Measurements from ENCODE around the gene BMP4. TPM values are rescaled to one million over a fixed set of nuclear protein-coding genes. Genes with fewer than 3 reads are reported as not detected.

The BMP4 gene
- 1 to 10 TPM; 3.3 to 8.9 (median 4.1) TPM for total RNA-seq
- polyA plus RNA-seq = 1 to 10 TPM; 1.0 to 2.9 (median 2.1) TPM
- long read RNA-seq, donor 1, partial matches to known transcripts = 0 of 4 reads
- long read RNA-seq, donor 1, other reads (novel, unspliced or antisense) = 0 of 4 reads
- long read RNA-seq, donor 2, partial matches to known transcripts = 0 of 2 reads
- long read RNA-seq, donor 2, other reads (novel, unspliced or antisense) = 0 of 2 reads

GRCh38 chr14:53956427-53957201 is at the start of gene BMP4:
Gene BMP4 (minus strand): TSS chr14:53956825. CDS start chr14:53952222, 4,603 bp downstream.
- H3K4me1 ChIP-seq = peaks cover 12 to 57% (median 46%) of the 10 kb centered on the region in 6 donors
- WGBS, 5 donors = 2 to 4% (median 4%) methylated on average over 40 to 45 of the region's 45 CpGs
- no peaks in the 10 kb centered on the region for H3K9me3 ChIP-seq
- intact Hi-C loops (cut with DNase I; ENCODE audit: low total_unique reads) = no loop called here
- peak within 1 kb of the TSS; percentile 30 to 71 (median 46) for H3K4me3 ChIP-seq
- TF ChIP-seq CTCF (IDR thresholded peaks at IDR 0.05 in 8 of 11, conservative IDR thresholded peaks at IDR 0.05 in 3 of 11) = no peak
- peak; percentile 6 to 72 (median 70) for TF ChIP-seq POLR2AphosphoS5 (IDR thresholded peaks at IDR 0.05)
- H3K27me3 ChIP-seq (replicated peaks in 1 of 7) = peaks cover 0 to 95% (median 44%) of the 10 kb centered on the region in 7 donors
- H3K36me3 ChIP-seq = no peaks in the 10 kb centered on the region
- peak within 1 kb of the TSS in 6 of 8 donors; percentile 60 to 80 (median 74) for H3K27ac ChIP-seq
- peak; percentile 76 for DNase-seq

- Histone ChIP-seq H3K36me3 (no peaks in the 10 kb centered on the region), H3K9me3 (peaks cover 0 to 5% (median 0%) of the 10 kb centered on the region in 8 donors), H3K27ac (no peak overlapping the region), H3K4me3 (no peak overlapping the region), H3K27me3 (replicated peaks in 1 of 7) (no peaks in the 10 kb centered on the region), H3K4me1 (no peaks in the 10 kb centered on the region)
- 77 to 97% (median 90%) methylated on average over 2 of the region's 2 CpGs for WGBS, 5 donors
- intact Hi-C loops (cut with DNase I; ENCODE audit: low total_unique reads) = no loop called here
- no peak for DNase-seq
- TF ChIP-seq POLR2A (IDR thresholded peaks at IDR 0.05) = no peak
These were observed 46.4 kb upstream of the BMP4 start for GRCh38 chr14:54003064-54003463.

- intact Hi-C loops (cut with DNase I; ENCODE audit: low total_unique reads) = no loop called here
- H3K4me1 ChIP-seq = no peaks in the 10 kb centered on the region
- no peak overlapping the region for H3K4me3 ChIP-seq
- no peaks in the 10 kb centered on the region for H3K36me3 ChIP-seq
- TF ChIP-seq CTCF (IDR thresholded peaks at IDR 0.05 in 8 of 11, conservative IDR thresholded peaks at IDR 0.05 in 3 of 11) (no peak), POLR2A (IDR thresholded peaks at IDR 0.05) (no peak), POLR2AphosphoS5 (IDR thresholded peaks at IDR 0.05) (no peak)
- H3K27me3 ChIP-seq (replicated peaks in 1 of 7) = no peaks in the 10 kb centered on the region
- H3K27ac ChIP-seq = no peak overlapping the region
- no peak for DNase-seq
- peaks cover 0 to 5% (median 0%) of the 10 kb centered on the region in 8 donors for H3K9me3 ChIP-seq
These were observed 46.0 kb upstream of the BMP4 start for GRCh38 chr14:54002653-54003052.

DNA sequence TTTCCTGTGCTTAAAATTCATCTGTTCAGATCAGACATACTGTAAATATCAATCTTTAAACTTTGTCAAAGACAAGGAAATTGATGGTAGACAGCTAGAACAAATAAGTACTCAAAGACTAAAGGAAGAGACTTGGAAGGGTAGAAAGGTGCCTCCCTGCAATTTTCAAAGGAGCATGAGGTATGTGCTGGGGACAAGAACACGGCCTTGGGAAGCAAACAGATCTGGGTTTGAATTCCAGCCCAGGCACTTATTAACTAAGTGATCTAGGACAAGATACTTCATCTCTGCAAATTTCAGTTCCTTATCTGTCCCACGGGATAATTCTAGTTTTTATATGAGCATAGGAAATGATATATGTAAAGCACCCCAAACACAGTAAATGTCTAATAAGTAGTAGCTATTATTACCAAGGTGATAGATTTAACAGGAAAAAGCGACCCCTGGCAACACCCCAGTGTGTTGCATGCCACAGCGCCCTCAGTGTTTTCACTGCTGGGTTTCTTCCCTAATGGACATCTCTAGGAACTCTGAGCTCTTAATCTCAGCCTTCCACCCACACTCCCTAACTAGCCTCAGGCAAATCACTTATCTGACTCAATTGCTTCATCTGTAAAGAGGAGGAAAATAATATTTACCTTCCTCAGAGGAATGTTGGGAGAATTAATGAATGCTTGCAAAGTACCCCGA is 44.7 kb upstream of the BMP4 start:
- Histone ChIP-seq H3K4me3 (no peak overlapping the region), H3K9me3 (peaks cover 0 to 4% (median 0%) of the 10 kb centered on the region in 8 donors), H3K4me1 (no peaks in the 10 kb centered on the region), H3K27me3 (replicated peaks in 1 of 7) (no peaks in the 10 kb centered on the region), H3K36me3 (no peaks in the 10 kb centered on the region), H3K27ac (no peak overlapping the region)
- no peak for DNase-seq
- TF ChIP-seq CTCF (IDR thresholded peaks at IDR 0.05 in 8 of 11, conservative IDR thresholded peaks at IDR 0.05 in 3 of 11) (no peak), POLR2A (IDR thresholded peaks at IDR 0.05) (no peak), POLR2AphosphoS5 (IDR thresholded peaks at IDR 0.05) (no peak)
- WGBS, 5 donors = 60 to 68% (median 65%) methylated on average over 5 of the region's 5 CpGs
- intact Hi-C loops (cut with DNase I; ENCODE audit: low total_unique reads) = no loop called here
